ENCODE measurements around the gene ZNF830. TPM values are rescaled to one million over a fixed set of nuclear protein-coding genes. Genes with fewer than 3 reads are reported as not detected.

Gene ZNF830
- total RNA-seq, 1 experiment from 2014 or later: 19.2 TPM

- no peak overlapping the region for H3K4me2 ChIP-seq (ENCODE audit: insufficient read depth, insufficient read length, low read length)
- H3K27me3 ChIP-seq (ENCODE audit: insufficient read depth, low read length): no peaks in the 10 kb centered on the region
- no peak overlapping the region for H3K14ac ChIP-seq (ENCODE audit: insufficient read depth, low read length)
- no peak overlapping the region for H3K56ac ChIP-seq (ENCODE audit: insufficient read length, low read depth, low read length)
- no peak overlapping the region for H2AK5ac ChIP-seq (ENCODE audit: insufficient read length, low read length)
- H3K27ac Mint-ChIP-seq: no peak overlapping the region
- no peaks in the 10 kb centered on the region for H3K79me1 ChIP-seq (ENCODE audit: insufficient read depth, low read depth, low read length, poor library complexity, severe bottlenecking)
- H4K5ac ChIP-seq (ENCODE audit: insufficient read length, low read depth, low read length): no peak overlapping the region
- H4K8ac ChIP-seq (replicated peaks; ENCODE audit: insufficient read length, low read depth, low read length): no peak overlapping the region
- no peak overlapping the region for H3K9ac ChIP-seq (ENCODE audit: extremely low read depth, insufficient read length, low read length)
- DNase-seq: no peak
- H3K4me3 Mint-ChIP-seq: no peak overlapping the region
- no peak overlapping the region for H2BK15ac ChIP-seq (ENCODE audit: low read depth, low read length)
- H2BK5ac ChIP-seq (ENCODE audit: insufficient read length, low read length): no peak overlapping the region
- no peak overlapping the region for H2BK20ac ChIP-seq (ENCODE audit: low read depth, low read length, poor library complexity, severe bottlenecking)
- H3K4me1 Mint-ChIP-seq: peaks cover 2% of the 10 kb centered on the region in 2 experiments
- H3K23ac ChIP-seq (ENCODE audit: insufficient read length, low read depth, low read length): no peak overlapping the region
- H2BK120ac ChIP-seq (ENCODE audit: low read depth, low read length, poor library complexity, severe bottlenecking): no peak overlapping the region
- no peak overlapping the region for H3K18ac ChIP-seq (ENCODE audit: insufficient read length, low read depth, low read length)
- H3K23me2 ChIP-seq (ENCODE audit: insufficient read length, low read depth, low read length, poor library complexity, severe bottlenecking): no peaks in the 10 kb centered on the region
- no peak overlapping the region for H2AFZ ChIP-seq (ENCODE audit: low read length)
- no peaks in the 10 kb centered on the region for H4K20me1 ChIP-seq (ENCODE audit: control insufficient read depth, insufficient read depth, insufficient read length)
- H3K36me3 Mint-ChIP-seq (ENCODE audit: insufficient read depth in 1 of 3, low read depth in 3 of 3): no peaks in the 10 kb centered on the region
- no CpG with 5 or more reads among the region's 2 CpGs for WGBS (ENCODE audit: extremely low coverage, insufficient read length, low lambda C conversion rate)
- no peak overlapping the region for H3K27ac ChIP-seq (ENCODE audit: insufficient read length, low read depth, low read length)
- no peak overlapping the region for H3K4ac ChIP-seq (ENCODE audit: low read depth, low read length)
- no peak overlapping the region for H4K91ac ChIP-seq (ENCODE audit: insufficient read length, low read depth, low read length)
- no peaks in the 10 kb centered on the region for H3K4me1 ChIP-seq (ENCODE audit: insufficient read depth, low read length)
- H3K9me3 ChIP-seq (ENCODE audit: control insufficient read depth, low read depth, low read length): no peaks in the 10 kb centered on the region
- TF ChIP-seq CTCF (conservative IDR thresholded peaks at IDR 0.05): no peak
- no peaks in the 10 kb centered on the region for H3K9me3 Mint-ChIP-seq
- no peak overlapping the region for H2BK12ac ChIP-seq (ENCODE audit: insufficient read length, low read depth, low read length)
- no peaks in the 10 kb centered on the region for H3K79me2 ChIP-seq (ENCODE audit: insufficient read depth, low read length)
- H3K27me3 Mint-ChIP-seq (ENCODE audit: low read depth): peaks cover 1% of the 10 kb centered on the region
- no peak overlapping the region for H3T11ph ChIP-seq (ENCODE audit: low read length)
Measured at GRCh38 chr17:34974179-34974578, 12.8 kb downstream of the ZNF830 start.
